GM12801 (cell line): ENCODE measurements around the gene TBX6.

ENCODE experiments used
- TF ChIP-seq, protein P1 (sequence below): IDR thresholded peaks from one replicate; pipeline ENCODE4 v1.5.1; 2011; ENCODE audit warnings: control low read depth; ENCODE audit not compliant: insufficient read length; ENCODE audit errors: extremely low read depth

TBX6 gene

DNA sequence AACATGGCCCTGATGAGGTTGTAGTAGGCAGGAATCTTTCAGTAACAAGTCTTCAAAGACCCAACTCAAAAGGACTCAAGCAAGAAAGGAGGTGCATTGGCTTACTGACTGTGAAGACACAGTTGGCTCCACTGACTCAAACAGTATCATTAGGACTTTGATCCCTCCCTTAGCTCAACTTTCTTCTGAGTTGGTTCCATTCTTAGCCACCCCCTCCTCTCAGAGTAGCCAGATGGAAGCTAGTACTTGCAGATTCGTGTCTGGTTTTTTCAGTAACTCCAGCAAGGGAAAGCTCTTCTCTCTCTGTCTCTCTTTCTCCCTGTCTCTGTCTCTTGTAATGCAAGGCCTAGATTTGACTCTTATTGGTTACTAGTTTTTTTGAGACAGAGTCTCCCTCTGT lies 36.3 kb upstream of the TBX6 start:
- TF ChIP-seq, protein P1, sequence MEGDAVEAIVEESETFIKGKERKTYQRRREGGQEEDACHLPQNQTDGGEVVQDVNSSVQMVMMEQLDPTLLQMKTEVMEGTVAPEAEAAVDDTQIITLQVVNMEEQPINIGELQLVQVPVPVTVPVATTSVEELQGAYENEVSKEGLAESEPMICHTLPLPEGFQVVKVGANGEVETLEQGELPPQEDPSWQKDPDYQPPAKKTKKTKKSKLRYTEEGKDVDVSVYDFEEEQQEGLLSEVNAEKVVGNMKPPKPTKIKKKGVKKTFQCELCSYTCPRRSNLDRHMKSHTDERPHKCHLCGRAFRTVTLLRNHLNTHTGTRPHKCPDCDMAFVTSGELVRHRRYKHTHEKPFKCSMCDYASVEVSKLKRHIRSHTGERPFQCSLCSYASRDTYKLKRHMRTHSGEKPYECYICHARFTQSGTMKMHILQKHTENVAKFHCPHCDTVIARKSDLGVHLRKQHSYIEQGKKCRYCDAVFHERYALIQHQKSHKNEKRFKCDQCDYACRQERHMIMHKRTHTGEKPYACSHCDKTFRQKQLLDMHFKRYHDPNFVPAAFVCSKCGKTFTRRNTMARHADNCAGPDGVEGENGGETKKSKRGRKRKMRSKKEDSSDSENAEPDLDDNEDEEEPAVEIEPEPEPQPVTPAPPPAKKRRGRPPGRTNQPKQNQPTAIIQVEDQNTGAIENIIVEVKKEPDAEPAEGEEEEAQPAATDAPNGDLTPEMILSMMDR, result no peak

DNA sequence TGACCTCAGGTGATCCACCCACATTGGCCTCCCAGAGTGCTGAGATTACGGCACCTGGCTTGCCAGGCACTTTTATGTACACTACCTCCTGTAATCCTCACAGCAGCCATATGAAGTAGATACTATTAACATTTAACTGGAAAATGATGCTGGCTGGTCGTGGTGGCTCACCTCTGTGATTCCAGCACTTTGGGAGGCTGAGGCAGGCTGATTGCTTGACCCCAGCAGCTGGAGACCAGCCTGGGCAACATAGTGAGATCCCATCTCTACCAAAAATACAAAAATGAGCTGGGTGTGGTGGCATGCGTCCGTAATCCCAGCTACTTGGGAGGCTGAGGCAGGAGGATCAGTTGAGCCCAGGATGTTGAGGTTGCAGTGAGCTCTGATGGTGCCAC lies 33.3 kb upstream of the TBX6 start:
- TF ChIP-seq, protein P1, result no peak

DNA sequence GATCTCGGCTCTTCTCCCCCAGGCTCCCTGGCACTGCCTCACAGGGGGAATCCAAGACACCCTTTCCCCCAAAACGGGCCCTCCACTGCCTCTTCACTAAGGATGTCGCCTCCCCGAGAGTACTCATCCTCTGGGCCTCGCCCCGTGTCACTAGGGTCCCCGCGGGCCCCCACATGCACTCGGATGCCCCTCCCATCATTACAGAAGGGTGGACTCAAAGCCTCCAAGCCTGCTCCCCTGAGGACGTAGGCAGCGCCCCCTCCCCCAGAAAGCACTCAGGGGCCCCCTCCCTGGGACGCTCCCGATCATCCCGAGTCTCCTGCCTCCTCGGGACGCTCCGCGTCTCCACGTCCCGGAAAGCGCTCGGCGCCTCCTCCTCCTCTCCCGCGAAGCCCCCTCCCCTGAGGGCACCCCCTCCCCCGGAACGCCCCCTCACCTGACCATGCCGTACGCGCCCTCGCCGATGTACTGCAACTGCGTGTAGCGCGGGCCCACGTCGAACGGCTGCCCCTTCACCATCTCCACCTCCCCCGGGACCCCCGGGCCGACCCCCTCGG lies 31.0 kb upstream of the TBX6 start:
- TF ChIP-seq, protein P1, result no peak

DNA sequence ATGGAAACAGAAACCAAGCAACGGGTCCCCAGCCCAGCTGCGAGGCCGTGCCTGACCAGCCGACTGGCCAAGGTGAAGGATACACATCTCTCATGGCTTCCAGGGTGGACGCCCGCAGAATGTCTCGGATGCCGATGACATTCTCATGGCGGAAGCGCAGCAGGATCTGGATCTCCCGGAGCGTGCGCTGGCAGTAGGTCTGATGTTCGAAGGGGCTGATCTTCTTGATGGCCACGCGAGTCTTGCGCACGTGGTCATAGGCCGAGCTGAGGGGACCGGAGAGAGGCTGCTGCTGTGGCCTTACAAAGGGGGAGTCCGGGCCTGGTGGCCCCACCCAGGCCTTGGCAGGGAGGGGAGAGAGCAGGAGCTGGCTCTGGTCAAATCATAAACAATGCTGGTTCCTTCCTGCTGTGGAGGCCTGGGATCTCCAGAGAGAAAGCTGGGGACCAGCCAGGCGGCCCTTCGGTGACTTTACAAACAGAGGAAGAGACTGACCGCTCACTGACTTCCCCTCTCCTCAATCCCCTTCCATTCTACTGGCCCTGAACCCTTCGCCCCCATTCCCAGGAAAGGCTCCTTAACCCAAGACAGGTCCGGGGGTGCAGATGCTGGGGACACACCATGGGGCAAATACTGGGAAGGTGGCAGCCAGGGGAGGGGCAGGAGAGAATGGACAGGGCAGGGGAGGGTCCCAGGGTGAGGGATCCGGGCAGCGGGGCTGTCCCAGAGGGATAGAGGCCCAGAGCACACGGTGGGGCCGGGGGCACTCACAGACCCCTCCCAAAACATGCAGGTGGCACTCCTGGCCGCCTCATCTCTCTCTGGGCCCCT lies 30.2 kb upstream of the TBX6 start:
- TF ChIP-seq, protein P1, result no peak

DNA sequence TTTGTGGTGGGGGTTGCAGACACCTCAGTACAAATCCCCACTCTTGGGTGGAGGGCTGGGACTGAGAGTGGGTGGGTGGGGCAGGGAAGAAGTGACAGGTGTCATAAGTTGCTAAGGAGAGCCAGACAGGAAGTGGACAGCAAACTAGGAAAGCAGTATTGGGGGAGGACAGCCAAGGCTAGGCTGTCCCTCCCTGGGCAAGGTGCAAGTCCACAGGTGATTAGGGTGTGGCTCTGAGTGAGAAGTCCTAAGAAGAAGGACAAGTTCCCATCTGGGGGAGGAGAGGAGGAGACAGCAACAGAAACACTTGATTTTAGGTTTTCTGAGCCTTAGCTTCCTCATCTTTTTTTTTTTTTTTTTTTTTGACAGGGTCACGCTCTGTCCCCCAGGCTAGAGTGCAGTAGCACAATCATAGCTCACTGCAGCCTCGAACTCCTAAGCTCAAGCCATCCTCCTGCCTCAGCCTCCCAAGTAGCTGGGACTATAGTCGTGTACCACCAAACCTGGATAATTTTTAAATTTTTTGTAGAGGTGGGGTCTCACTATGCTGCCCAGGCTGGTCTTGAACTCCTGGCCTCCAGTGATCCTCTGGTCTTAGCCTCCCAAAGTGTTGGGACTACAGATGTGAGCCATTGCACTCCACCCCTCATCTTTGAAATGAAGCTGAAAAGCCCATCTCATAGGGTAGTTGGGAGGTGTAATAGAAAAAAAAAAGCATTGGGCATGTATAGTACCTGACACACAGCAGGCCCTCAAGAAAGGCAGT lies 28.8 kb upstream of the TBX6 start:
- TF ChIP-seq, protein P1, result no peak

DNA sequence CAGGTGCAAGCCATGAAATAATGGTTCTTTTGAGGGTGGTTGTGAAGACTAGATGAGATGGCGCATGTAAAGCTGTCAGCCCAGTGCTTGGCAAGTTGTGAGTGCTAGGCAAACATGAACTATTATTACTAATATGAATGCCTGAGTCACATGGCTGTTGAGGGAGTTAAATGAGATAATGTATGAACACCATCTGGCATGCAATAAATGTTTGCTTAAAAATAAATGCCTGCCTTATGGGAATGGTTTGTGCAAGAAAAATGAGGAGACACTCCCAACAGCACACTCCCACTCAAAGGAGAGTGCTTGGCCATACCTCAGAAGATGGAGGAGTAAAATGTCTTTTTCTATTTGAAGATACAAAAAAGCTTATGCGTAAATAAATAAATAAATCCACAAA lies 27.7 kb upstream of the TBX6 start:
- TF ChIP-seq, protein P1, result no peak

DNA sequence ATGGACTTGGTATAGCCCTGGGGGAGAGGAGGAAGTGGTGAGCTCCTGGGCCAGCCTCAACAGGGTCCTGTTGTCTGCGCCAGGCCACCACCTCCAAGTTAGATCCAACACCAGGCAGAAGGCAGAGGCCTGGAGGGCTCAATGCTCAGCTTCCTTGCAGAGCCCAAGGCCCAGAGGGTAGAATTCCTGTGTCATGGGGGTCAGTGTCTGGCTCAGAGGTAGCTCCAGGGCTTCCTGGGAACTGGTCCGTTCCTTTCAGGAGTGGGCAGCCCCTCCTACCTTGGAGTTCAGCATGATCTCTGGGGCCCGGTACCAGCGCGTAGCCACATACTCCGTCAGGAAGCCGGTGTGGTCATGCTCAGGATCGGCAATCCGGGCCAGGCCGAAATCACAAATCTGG lies 26.0 kb upstream of the TBX6 start:
- TF ChIP-seq, protein P1, result no peak
